Esophagus muscularis mucosa (tissue), 4 donors: ENCODE measurements around the gene HDAC4. TPM values are rescaled to one million over a fixed set of nuclear protein-coding genes. Genes with fewer than 3 reads are reported as not detected.
A peak's percentile ranks its signal among the peaks of the same experiment; 100 is the strongest.

Source experiments
- DNase-seq: peaks from one replicate; pipeline ENCODE4 v3.0.0-alpha.2; 2017; ENCODE audit errors: extremely low spot score
- H3K27ac ChIP-seq, 4 donors: fragments of 200-600 bp; sonication (generic); replicated peaks in 1 of 4; 1 replicate in 3 of 4; 2 replicates in 1 of 4; pipeline ENCODE4 v1.5.1; 2016 to 2019; ENCODE audit warnings: mild to moderate bottlenecking in 1 of 4
- H3K27me3 ChIP-seq, 4 donors: fragments of 200-600 bp; sonication (generic); one replicate each; pipeline versions ENCODE4 v1.5.1 to v1.6.0; 2016 to 2019
- H3K36me3 ChIP-seq, 4 donors: fragments of 200-600 bp; sonication (generic); one replicate each; pipeline ENCODE4 v1.5.1; 2016 to 2019
- H3K4me1 ChIP-seq, 4 donors: fragments of 200-600 bp; sonication (generic); one replicate each; pipeline ENCODE4 v1.5.1; 2016 to 2019
- H3K4me3 ChIP-seq, 4 donors: fragments of 200-600 bp; sonication (generic); 1 replicate in 2 of 4; 2 replicates in 2 of 4; pipeline ENCODE4 v1.5.1; 2016 to 2019; ENCODE audit warnings: mild to moderate bottlenecking in 4 of 4, moderate library complexity in 1 of 4
- H3K9me3 ChIP-seq, 4 donors: fragments of 200-600 bp; sonication (generic); 1 replicate in 3 of 4; 2 replicates in 1 of 4; pipeline ENCODE4 v1.5.1; 2016 to 2019
- EP300 ChIP-seq: sonication (generic); formaldehyde crosslinking; IDR thresholded peaks from one replicate; pipeline ENCODE4 v1.6.1; 2017; ENCODE audit warnings: antibody characterized with exemption
- POLR2A ChIP-seq: fragments of 450-650 bp; IDR thresholded peaks from one replicate; pipeline ENCODE4 v1.6.1; 2017; ENCODE audit warnings: antibody characterized with exemption, moderate library complexity, mild to moderate bottlenecking, low read depth
- POLR2AphosphoS5 ChIP-seq, 2 donors: sonication (generic); formaldehyde crosslinking; IDR thresholded peaks; one replicate each; pipeline ENCODE4 v1.6.1; 2017; ENCODE audit warnings: antibody characterized with exemption in 2 of 2
- WGBS: methylation state at CpG from one replicate; pipeline ENCODE4 v1.1.5; 2018; 5-methylcytosine and 5-hydroxymethylcytosine counted together
- intact Hi-C: fragments of 100-400 bp; cut with DNase I; formaldehyde crosslinking; loops from one replicate; pipeline ENCODE4 v1.15.1; 2023
- total RNA-seq, 4 donors: library from RNA; depleted of rRNA; stranded (reverse); fragments of >200 nt; gene quantifications; one replicate each; pipeline versions ENCODE4 v1.1.0 to v1.2.1, GENCODE V29; 2016
- TF ChIP-seq, protein P1 (sequence below), 3 experiments: fragments of 200-600 bp in 2 of 3; fragments of 450-650 bp in 1 of 3; sonication (generic) in 2 of 3; IDR thresholded peaks; one replicate each; pipeline ENCODE4 v1.5.1; 2017 to 2019; ENCODE audit warnings: antibody characterized with exemption in 3 of 3, mild to moderate bottlenecking in 2 of 3, moderate library complexity in 1 of 3

Gene HDAC4
- total RNA-seq, 4 donors from 2014 or later: 59.4 to 119 (median 76.1) TPM

DNA sequence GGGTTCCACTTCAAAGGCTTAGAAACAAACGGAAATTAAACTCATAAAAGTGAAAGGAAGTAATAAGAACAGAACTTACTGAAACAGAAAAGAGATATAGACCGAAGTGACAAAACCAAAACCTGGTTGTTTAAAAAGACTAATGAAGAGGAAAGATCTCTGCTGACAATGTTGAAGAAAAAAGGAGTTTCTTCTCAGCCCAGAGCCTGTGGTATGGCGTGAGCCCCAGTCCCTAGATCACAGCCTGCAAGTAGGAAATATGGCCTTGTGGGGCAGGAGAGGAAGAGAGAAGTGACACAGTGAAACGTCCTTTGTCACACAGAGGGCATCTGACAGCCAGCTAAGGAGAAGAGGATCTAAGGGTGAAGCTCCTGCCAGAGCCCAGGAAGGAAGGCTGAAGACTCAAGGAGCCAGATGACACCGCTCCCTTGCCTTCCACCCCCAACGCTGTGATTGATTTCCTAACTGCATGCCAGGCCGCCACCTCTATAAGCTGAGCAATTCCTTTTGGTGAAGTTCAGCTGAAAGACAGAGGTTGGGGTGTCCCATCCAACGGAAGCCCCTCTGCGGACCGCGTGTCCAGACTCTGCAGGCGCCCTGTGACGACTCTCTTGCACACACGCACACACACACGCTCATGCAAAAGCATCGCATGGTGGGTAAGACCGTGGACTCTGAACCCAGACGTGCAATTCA, 141.1 kb downstream of the HDAC4 start:
- Histone ChIP-seq H3K4me1 (peaks cover 49 to 98% (median 92%) of the 10 kb centered on the region in 4 donors), H3K27ac (peak overlapping the region in 1 of 4 donors; percentile 84), H3K27me3 (no peaks in the 10 kb centered on the region), H3K36me3 (no peaks in the 10 kb centered on the region), H3K9me3 (peaks cover 0 to 5% (median 0%) of the 10 kb centered on the region in 4 donors), H3K4me3 (no peak overlapping the region)
- intact Hi-C loops: no loop called here
- TF ChIP-seq POLR2AphosphoS5 (IDR thresholded peaks at IDR 0.05) (no peak), POLR2A (no peak), EP300 (no peak)
- TF ChIP-seq, protein P1, sequence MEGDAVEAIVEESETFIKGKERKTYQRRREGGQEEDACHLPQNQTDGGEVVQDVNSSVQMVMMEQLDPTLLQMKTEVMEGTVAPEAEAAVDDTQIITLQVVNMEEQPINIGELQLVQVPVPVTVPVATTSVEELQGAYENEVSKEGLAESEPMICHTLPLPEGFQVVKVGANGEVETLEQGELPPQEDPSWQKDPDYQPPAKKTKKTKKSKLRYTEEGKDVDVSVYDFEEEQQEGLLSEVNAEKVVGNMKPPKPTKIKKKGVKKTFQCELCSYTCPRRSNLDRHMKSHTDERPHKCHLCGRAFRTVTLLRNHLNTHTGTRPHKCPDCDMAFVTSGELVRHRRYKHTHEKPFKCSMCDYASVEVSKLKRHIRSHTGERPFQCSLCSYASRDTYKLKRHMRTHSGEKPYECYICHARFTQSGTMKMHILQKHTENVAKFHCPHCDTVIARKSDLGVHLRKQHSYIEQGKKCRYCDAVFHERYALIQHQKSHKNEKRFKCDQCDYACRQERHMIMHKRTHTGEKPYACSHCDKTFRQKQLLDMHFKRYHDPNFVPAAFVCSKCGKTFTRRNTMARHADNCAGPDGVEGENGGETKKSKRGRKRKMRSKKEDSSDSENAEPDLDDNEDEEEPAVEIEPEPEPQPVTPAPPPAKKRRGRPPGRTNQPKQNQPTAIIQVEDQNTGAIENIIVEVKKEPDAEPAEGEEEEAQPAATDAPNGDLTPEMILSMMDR (IDR thresholded peaks at IDR 0.05): no peak
- DNase-seq: no peak
- WGBS: 84% methylated on average over 17 of the region's 18 CpGs

GRCh38 chr2:239259173-239259572, 141.6 kb downstream of the HDAC4 start:
- TF ChIP-seq EP300 (no peak), POLR2AphosphoS5 (IDR thresholded peaks at IDR 0.05) (no peak), POLR2A (no peak)
- TF ChIP-seq, protein P1 (IDR thresholded peaks at IDR 0.05): no peak
- Histone ChIP-seq H3K36me3 (no peaks in the 10 kb centered on the region), H3K9me3 (peaks cover 0 to 5% (median 0%) of the 10 kb centered on the region in 4 donors), H3K27ac (peak overlapping the region in 1 of 4 donors; percentile 55), H3K4me1 (peaks cover 48 to 95% (median 91%) of the 10 kb centered on the region in 4 donors), H3K27me3 (no peaks in the 10 kb centered on the region), H3K4me3 (no peak overlapping the region)
- DNase-seq: no peak
- WGBS: 97% methylated on average over 4 of the region's 4 CpGs
- intact Hi-C loops: no loop called here

DNA sequence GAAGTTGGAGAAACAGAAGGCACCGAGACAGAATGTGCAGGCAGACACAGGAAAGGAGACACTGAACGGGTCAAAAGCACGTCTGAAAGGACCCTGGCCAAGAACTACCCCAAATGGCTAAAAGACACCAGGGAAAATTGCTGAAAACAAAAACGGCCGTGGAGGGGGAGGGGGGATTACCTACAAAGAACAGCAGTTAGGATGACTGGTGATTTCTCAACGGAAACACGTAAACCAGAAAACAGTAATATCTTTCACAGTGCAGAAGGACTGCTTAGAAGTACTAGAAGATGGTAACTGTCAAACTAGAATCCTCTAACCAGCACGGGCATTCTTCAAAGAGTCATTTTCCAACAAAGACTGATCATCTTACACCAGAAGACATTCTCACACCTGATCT, 142.6 kb downstream of the HDAC4 start:
- peaks cover 47 to 95% (median 91%) of the 10 kb centered on the region in 4 donors for H3K4me1 ChIP-seq
- intact Hi-C loops: no loop called here
- peaks cover 0 to 5% (median 0%) of the 10 kb centered on the region in 4 donors for H3K9me3 ChIP-seq
- H3K27ac ChIP-seq: peak overlapping the region in 2 of 4 donors; percentile 8 to 24
- H3K4me3 ChIP-seq: no peak overlapping the region
- 86% methylated on average over 8 of the region's 8 CpGs for WGBS
- no peaks in the 10 kb centered on the region for H3K27me3 ChIP-seq
- no peak for TF ChIP-seq POLR2AphosphoS5 (IDR thresholded peaks at IDR 0.05)
- no peak for TF ChIP-seq EP300
- TF ChIP-seq POLR2A: no peak
- TF ChIP-seq, protein P1 (IDR thresholded peaks at IDR 0.05): no peak
- DNase-seq: no peak
- no peaks in the 10 kb centered on the region for H3K36me3 ChIP-seq

DNA sequence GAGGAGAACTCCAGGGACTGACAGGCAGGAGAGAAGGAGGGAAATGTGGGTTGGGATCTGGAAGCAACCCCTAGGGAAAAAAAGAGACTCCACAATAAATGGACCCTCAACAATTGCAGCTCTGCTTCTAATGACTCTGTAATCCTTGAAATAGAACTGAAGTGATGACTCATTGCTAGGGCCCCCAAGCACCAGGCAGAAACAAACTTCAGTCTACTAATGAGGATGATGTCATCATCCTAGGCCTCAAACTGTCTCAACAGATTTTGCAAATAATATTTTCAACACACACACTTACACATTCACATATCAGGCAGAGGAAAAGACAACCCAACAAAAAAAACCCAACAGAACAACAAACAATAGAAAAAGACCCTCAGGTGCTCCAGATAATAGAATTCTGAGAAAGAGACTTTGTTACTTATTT, 143.3 kb downstream of the HDAC4 start:
- DNase-seq: no peak
- H3K27me3 ChIP-seq: no peaks in the 10 kb centered on the region
- peaks cover 42 to 95% (median 91%) of the 10 kb centered on the region in 4 donors for H3K4me1 ChIP-seq
- intact Hi-C loops: no loop called here
- H3K27ac ChIP-seq: peak overlapping the region in 3 of 4 donors; percentile 40 to 61 (median 47)
- H3K9me3 ChIP-seq: peaks cover 0 to 5% (median 0%) of the 10 kb centered on the region in 4 donors
- TF ChIP-seq EP300 (no peak), POLR2A (no peak), POLR2AphosphoS5 (IDR thresholded peaks at IDR 0.05) (no peak)
- TF ChIP-seq, protein P1 (IDR thresholded peaks at IDR 0.05): no peak
- H3K4me3 ChIP-seq: no peak overlapping the region
- no peaks in the 10 kb centered on the region for H3K36me3 ChIP-seq
